ENCODE data around the gene ZFHX3. TPM values are rescaled to one million over a fixed set of nuclear protein-coding genes. Genes with fewer than 3 reads are reported as not detected.
A peak's percentile ranks its signal among the peaks of the same experiment; 100 is the strongest.

ZFHX3 gene
- total RNA-seq, 2 donors from 2014 or later = 12.5 to 18.0 TPM

- no peak for ATAC-seq
- DNase-seq = no peak
- intact Hi-C loops (cut with DNase I, micrococcal nuclease) = no loop called here
These were observed 21.8 kb upstream of the ZFHX3 start for GRCh38 chr16:73069581-73070262.

GRCh38 chr16:73068541-73069401 is 20.8 kb upstream of the ZFHX3 start:
- DNase-seq = peak in 1 of 2 donors; percentile 84
- intact Hi-C loops (cut with DNase I, micrococcal nuclease) = no loop called here

GRCh38 chr16:73067671-73068540 is 20.0 kb upstream of the ZFHX3 start:
- DNase-seq = no peak
- ATAC-seq = no peak
- intact Hi-C loops (cut with DNase I, micrococcal nuclease) = no loop called here

More at GRCh38 chr16:73068541-73069401, 20.8 kb upstream of the ZFHX3 start:
- peak; percentile 29 for ATAC-seq

- intact Hi-C loops (cut with DNase I, micrococcal nuclease) = no loop called here
- ATAC-seq (peak; percentile 46), DNase-seq (peak in 1 of 2 donors; percentile 50)
These were observed 19.2 kb upstream of the ZFHX3 start for GRCh38 chr16:73066927-73067670.

DNA sequence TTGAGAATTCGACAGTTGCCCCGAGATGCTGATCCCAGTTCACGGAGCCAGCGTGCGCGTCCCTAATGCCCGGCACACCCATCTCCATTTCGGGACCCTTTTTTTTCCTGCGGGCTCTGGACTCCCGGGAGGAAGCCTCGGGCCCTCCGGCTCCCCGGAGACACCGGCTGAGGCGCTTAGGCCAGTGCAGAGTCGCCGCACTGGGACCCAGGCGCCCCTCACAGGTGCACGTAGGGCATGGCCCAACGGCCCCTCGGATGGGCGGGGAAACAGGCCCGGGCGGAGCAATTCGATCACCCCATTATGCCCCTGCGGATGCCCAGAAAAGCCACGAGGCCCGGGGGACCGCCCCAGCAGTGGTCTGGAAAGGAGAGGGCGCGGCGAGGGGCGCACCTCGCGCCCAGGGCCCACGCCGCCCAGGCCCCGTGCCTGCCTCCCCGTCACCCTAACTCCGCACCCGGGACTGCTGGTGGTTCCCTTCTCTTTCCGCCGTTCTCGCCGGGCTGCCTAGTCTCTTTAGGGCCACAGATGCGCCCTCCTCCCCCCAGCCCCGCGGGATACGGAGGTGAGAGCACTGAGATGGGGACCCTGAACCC is 18.5 kb upstream of the ZFHX3 start:
- ATAC-seq (no peak), DNase-seq (no peak)
- intact Hi-C loops (cut with DNase I, micrococcal nuclease) = no loop called here

DNA sequence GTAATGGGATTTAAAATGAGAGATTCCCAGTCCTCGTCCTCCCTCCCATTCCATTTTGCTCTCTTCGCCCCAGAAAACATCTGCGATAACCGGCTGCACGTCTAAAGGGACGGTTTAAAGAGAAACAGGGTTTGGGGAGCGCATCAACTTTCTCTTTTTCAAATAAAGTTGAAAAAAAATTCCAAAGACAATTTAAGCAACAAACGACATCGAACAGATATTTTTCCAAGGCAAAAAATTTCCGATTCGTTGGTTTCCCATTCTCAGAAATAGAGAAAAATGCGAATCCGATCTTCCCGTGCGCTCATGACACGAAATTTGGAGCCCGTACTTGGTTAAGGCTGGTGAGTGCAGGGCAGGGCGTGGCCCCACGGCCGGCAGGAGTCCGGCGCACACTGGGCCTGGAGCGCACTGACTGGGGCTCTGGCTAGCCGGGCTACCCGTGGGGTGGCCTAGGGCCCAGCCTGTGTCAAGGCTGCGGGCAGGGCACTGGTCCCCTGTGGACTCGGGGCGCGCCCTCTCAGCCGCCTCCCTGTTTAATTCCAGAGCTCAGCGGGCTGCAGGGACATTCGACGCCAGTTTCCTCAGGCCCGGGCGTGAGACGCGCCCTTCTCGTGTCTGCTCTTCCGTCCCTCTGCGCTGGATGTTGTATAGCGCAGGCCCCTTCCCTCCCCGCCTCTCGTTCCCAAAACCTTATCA is 17.9 kb upstream of the ZFHX3 start:
- ATAC-seq (peak; percentile 41), DNase-seq (peak in 1 of 2 donors; percentile 54)
- intact Hi-C loops (cut with DNase I, micrococcal nuclease) = no loop called here

GRCh38 chr16:73064994-73065545 is 17.1 kb upstream of the ZFHX3 start:
- no peak for DNase-seq
- no peak for ATAC-seq
- intact Hi-C loops (cut with DNase I, micrococcal nuclease) = no loop called here

- intact Hi-C loops (cut with DNase I, micrococcal nuclease) = no loop called here
- DNase-seq = no peak
- ATAC-seq = no peak
These were observed 16.5 kb upstream of the ZFHX3 start for GRCh38 chr16:73064212-73064993.

DNA sequence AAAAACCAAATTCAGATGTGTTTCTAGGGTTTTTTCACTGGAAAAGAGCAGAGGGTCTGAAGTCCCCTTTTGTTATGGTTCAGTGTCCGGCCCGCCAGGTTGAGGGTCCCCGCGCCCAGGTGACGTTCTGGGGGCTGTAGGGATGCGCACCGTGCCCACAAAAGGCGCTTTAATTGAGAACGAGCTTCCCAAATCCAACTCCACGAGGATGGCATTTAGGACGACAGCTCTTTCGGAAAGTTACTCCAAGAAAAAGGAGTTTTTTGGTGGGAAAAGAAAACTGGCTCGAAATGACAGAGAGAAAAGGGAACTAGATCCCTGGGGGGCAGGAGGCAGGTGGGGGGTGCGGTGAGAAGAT is 15.9 kb upstream of the ZFHX3 start:
- no peak for DNase-seq
- intact Hi-C loops (cut with DNase I, micrococcal nuclease) = no loop called here
- no peak for ATAC-seq

- no peak for ATAC-seq
- DNase-seq = peak in 1 of 2 donors; percentile 25
- intact Hi-C loops (cut with DNase I, micrococcal nuclease) = no loop called here
These were observed 15.1 kb upstream of the ZFHX3 start for GRCh38 chr16:73062743-73063733.

- intact Hi-C loops (cut with DNase I, micrococcal nuclease) = no loop called here
- ATAC-seq (no peak), DNase-seq (no peak)
These were observed 14.2 kb upstream of the ZFHX3 start for GRCh38 chr16:73062001-73062616.

DNA sequence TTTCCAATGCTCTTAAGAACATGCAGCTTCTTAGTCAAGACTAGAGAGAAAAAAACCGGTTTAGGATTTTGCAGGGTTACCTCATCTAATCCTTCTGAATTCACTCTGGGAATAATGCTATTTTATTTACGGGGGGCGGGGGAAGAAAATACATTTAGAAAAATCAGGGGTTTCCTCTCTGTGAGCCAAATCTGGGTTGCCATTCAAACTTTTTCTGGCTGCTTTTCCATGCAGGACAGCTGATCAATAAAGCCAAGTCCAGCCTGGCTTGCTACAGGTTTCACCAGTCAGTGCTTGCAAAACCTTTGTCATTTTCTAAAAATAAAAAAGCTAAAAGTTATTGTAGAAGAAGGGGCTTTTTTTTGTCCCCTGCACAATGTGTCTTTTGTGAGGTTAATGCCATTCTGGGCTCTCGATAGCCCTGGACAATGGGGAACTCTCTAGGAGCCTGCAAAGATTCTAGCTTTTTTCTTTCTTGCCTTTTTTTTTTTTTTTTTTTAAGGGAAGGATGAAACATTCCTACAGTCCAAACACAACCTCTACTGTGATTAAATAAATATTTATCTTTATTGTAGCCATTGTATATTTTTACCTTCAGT is 13.1 kb upstream of the ZFHX3 start:
- DNase-seq (no peak), ATAC-seq (no peak)
- intact Hi-C loops (cut with DNase I, micrococcal nuclease) = no loop called here

GRCh38 chr16:73059779-73060615 is 12.1 kb upstream of the ZFHX3 start:
- no peak for DNase-seq
- no peak for ATAC-seq
- intact Hi-C loops (cut with DNase I, micrococcal nuclease) = no loop called here
